Activated T-cell treated with anti-CD3 and anti-CD28 coated beads, Interleukin-2, amount 50 U/mL, for 72 hours (primary cell): ENCODE results near the gene LCLAT1. TPM values are rescaled to one million over a fixed set of nuclear protein-coding genes. Genes with fewer than 3 reads are reported as not detected.
"Not testable (repeated sequence)": the region's sequence is repeated elsewhere in the genome, so short reads cannot be mapped to it uniquely, and the experiment has no call there.

ENCODE experiments used
- ATAC-seq, 2 donors: fragments of 150-1000 bp; cut with Tn5 transposase; replicated peaks in 1 of 2; 2 replicates each; pipeline ENCODE4 v1.10.0; 2021; ENCODE audit warnings: moderate library complexity in 2 of 2, mild to moderate bottlenecking in 1 of 2
- DNase-seq, 2 donors: peaks; one replicate each; pipeline ENCODE4 v3.0.0; 2021 to 2022; ENCODE audit warnings: mixed read lengths in 1 of 2
- H3K27ac Mint-ChIP-seq: one replicate; pipeline ENCODE4 v1.8.0; 2022; ENCODE audit warnings: mild to moderate bottlenecking, moderate library complexity, mixed read lengths
- H3K27me3 Mint-ChIP-seq: one replicate; pipeline ENCODE4 v1.8.0; 2022; ENCODE audit warnings: low read depth, mixed read lengths
- H3K36me3 Mint-ChIP-seq, 2 donors: one replicate each; pipeline ENCODE4 v1.8.0; 2022; ENCODE audit warnings: mixed read lengths in 2 of 2, mild to moderate bottlenecking in 1 of 2; ENCODE audit not compliant: insufficient read depth in 2 of 2
- H3K4me1 Mint-ChIP-seq: one replicate; pipeline ENCODE4 v1.8.0; 2022; ENCODE audit warnings: low read depth, mixed read lengths
- H3K4me3 Mint-ChIP-seq, 2 donors: one replicate each; pipeline ENCODE4 v1.8.0; 2022; ENCODE audit warnings: mild to moderate bottlenecking in 2 of 2, mixed read lengths in 2 of 2, moderate library complexity in 2 of 2
- H3K9me3 Mint-ChIP-seq, 2 donors: one replicate each; pipeline ENCODE4 v1.8.0; 2022; ENCODE audit warnings: mixed read lengths in 2 of 2
- total RNA-seq, 2 donors: library from RNA; stranded (reverse); gene quantifications; one replicate each; pipeline ENCODE4 v1.2.3, GENCODE V29; 2022

LCLAT1 gene
- total RNA-seq, 2 donors from 2014 or later, result 46.6 to 51.6 TPM

DNA sequence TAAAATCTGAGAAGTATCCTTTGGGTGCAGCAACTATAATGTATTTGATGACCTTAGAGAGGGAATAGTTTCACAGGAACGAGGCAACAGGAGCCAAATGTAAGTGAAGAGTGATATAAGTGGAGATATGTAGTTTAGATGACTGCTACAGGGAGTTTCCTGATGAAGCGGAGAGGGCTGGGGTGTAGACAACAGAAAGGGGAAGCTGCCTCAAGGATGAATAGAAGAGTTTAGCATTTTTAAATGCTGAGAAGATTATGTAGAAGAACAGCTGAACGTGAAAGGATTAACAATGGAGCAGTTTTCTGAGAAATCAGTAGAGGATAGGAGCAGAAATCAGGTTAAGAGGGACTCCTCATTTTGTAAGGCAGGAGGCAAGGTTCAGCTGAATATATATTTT is 133.3 kb downstream of the LCLAT1 start:
- peaks cover 2 to 6% of the 10 kb centered on the region in 2 donors for H3K36me3 Mint-ChIP-seq
- ATAC-seq (no peak), DNase-seq (no peak)
- H3K4me1 Mint-ChIP-seq, result peaks cover 6% of the 10 kb centered on the region
- H3K9me3 Mint-ChIP-seq, result no peaks in the 10 kb centered on the region
- H3K4me3 Mint-ChIP-seq, result no peak overlapping the region
- H3K27ac Mint-ChIP-seq, result no peak overlapping the region
- no peaks in the 10 kb centered on the region for H3K27me3 Mint-ChIP-seq

DNA sequence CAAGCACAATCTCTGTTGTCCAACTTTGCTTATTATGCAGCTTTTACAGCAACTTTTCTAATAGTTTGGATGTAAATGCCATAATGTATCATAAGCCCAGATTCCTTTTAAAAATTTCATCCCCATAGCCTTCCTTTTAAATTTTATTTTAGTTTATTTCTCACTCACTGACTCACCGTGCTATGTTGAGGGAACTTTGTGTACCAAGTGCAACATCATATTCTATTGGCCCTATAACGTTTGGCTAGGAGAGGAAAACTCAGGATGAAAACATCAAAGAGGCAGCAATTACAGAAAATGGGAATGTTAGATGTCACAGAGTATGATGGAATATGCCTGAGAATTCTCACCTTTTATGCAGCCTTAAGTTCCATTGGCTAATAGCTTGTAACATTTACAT is 135.5 kb downstream of the LCLAT1 start:
- Mint-ChIP-seq H3K4me1 (peaks cover 6% of the 10 kb centered on the region), H3K4me3 (no peak overlapping the region), H3K27me3 (no peaks in the 10 kb centered on the region), H3K36me3 (peaks cover 4 to 9% of the 10 kb centered on the region in 2 donors), H3K9me3 (no peaks in the 10 kb centered on the region), H3K27ac (no peak overlapping the region)
- no peak for DNase-seq
- no peak for ATAC-seq

DNA sequence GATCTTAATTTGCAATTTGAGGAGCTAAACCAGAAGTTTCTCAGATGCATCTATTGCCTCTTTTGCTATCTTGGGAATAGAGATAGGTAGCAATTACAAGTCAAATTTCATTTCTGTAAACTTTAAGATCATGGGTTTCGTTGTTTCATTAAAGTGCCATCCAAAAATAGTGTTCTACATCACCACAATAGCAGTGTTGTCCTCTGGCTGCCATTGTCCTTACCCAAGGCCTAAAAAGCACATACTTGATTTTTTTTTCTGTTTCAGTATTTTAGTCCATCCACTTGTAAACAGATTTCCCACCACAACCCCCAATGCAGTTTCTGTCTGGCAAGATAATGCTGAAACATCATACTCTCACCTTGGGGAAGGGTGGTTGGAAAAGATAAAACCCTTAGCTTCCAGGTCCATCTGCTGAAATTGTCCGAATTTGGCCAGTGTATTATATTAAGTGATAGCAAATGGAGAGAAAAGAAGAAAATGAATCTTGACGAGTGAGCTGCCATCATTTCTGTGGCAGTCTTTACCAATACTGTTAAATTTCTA is 136.2 kb downstream of the LCLAT1 start:
- no peak overlapping the region for H3K27ac Mint-ChIP-seq
- H3K4me3 Mint-ChIP-seq, result no peak overlapping the region
- no peak for DNase-seq
- peaks cover 4 to 11% of the 10 kb centered on the region in 2 donors for H3K36me3 Mint-ChIP-seq
- peaks cover 8% of the 10 kb centered on the region for H3K4me1 Mint-ChIP-seq
- no peaks in the 10 kb centered on the region for H3K9me3 Mint-ChIP-seq
- no peak for ATAC-seq
- no peaks in the 10 kb centered on the region for H3K27me3 Mint-ChIP-seq

DNA sequence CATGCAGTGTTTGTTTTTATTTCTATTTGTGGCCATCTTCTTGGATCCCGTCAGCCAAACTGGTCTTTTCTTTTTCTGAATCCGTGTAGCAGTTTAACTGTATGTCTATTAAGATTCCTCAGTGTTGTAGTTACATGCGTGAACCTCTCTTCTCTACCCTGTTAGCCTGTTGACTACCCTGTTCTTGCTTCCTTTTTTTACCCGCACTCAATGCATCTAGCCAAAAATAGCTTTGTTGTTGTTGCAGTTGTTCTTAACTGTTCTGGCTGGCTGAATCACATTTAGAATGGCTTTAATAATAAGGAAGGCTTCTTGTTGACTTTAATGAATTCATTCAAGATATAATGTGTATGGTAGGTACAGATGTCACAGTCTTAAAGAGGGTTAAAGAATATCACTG is 137.1 kb downstream of the LCLAT1 start:
- H3K27me3 Mint-ChIP-seq, result no peaks in the 10 kb centered on the region

DNA sequence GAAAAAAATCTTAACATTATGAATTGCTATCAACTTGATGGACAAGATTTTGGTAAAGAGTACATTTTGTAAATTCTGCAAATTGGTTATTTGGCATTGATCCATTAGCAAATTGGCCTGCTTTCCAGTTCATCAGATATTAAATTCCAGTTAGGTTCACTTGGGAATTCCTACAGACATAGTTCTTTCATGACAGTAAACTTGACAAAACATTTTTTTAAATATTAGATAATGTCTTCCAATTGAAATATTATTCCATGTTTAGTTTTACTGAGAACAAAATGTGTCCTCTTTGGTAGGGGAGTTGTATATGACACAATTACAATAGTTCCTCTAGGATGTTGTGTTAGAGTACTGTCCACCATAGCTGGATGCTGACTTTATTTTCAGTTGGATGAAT is 141.9 kb downstream of the LCLAT1 start:
- Mint-ChIP-seq H3K9me3 (no peaks in the 10 kb centered on the region), H3K27me3 (no peaks in the 10 kb centered on the region), H3K4me1 (peaks cover 6% of the 10 kb centered on the region), H3K36me3 (peaks cover 8 to 14% of the 10 kb centered on the region in 2 donors), H3K4me3 (no peak overlapping the region), H3K27ac (no peak overlapping the region)
- ATAC-seq (no peak), DNase-seq (no peak)

More for the DNA sequence above, 137.1 kb downstream of the LCLAT1 start:
- H3K36me3 Mint-ChIP-seq, result peaks cover 4 to 11% of the 10 kb centered on the region in 2 donors
- no peak overlapping the region for H3K27ac Mint-ChIP-seq
- H3K4me1 Mint-ChIP-seq, result peaks cover 11% of the 10 kb centered on the region
- DNase-seq, result no peak
- no peak overlapping the region for H3K4me3 Mint-ChIP-seq
- H3K9me3 Mint-ChIP-seq, result no peaks in the 10 kb centered on the region
- ATAC-seq, result no peak

DNA sequence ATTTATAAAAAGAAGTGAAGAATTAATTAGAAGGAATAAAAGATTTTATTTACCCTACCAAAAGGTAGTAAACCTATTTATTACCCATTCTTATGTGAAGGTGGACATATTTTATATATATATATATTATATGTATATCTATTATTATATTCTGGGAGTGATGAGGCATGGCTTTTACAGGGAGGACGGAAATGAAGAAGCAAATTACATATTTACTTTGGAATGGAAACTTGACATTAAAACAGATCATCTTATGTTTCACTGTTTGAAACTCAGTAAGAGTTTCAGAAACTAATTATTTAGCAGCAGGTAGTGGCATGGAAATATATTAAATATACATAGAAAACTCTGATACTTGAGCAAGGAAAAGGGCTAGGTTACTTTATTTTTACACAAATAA is 143.4 kb downstream of the LCLAT1 start:
- Mint-ChIP-seq H3K9me3 (no peaks in the 10 kb centered on the region), H3K36me3 (peaks cover 5 to 15% of the 10 kb centered on the region in 2 donors), H3K4me1 (peaks cover 6% of the 10 kb centered on the region), H3K27ac (no peak overlapping the region), H3K27me3 (no peaks in the 10 kb centered on the region), H3K4me3 (no peak overlapping the region)
- no peak for ATAC-seq
- DNase-seq, result no peak

DNA sequence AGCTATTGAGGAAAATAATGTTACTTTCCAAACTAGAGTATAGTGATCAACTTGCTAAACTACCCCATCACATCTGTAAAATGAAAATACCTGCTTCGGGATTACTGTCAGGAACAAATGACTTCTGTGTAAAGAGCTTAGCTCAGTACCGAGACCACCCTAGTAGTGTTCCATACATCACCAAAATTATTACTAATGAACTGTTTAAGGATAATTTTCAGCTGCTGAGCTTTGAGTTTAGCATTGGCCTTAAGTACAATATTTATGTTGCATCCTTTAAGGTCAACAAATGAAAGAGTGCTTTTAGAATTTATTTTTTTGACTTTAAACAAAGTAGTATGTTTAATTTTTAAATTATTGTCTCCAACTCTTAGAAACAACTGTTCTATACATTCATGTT is 144.1 kb downstream of the LCLAT1 start:
- Mint-ChIP-seq H3K9me3 (no peaks in the 10 kb centered on the region), H3K4me1 (peaks cover 6% of the 10 kb centered on the region), H3K36me3 (peaks cover 6 to 12% of the 10 kb centered on the region in 2 donors), H3K4me3 (no peak overlapping the region), H3K27ac (no peak overlapping the region), H3K27me3 (no peaks in the 10 kb centered on the region)
- DNase-seq (no peak), ATAC-seq (no peak)

DNA sequence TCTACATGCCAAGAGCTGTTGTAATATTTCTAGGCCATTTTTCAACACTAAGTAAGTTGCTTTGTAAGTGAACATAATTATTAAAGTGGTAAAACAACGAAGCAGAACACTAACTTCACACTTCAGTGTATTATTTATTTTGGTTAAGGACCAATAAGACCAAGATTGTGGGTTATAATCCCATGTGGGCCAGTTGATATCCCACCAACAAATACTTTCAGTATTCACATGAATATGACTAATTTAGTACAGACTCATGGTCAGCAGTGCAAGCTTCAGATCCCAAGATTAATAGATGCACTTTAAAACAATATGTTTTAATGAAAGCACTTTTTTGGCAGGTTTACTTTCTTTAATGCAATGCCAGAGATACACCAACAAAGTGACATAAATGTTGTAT is 154.3 kb downstream of the LCLAT1 start:
- H3K27me3 Mint-ChIP-seq, result no peaks in the 10 kb centered on the region
- no peaks in the 10 kb centered on the region for H3K4me1 Mint-ChIP-seq
- H3K27ac Mint-ChIP-seq, result no peak overlapping the region
- no peak for ATAC-seq
- H3K36me3 Mint-ChIP-seq, result peaks cover 14 to 33% of the 10 kb centered on the region in 2 donors
- no peak for DNase-seq
- H3K4me3 Mint-ChIP-seq, result no peak overlapping the region
- peaks cover 10 to 13% of the 10 kb centered on the region in 2 donors for H3K9me3 Mint-ChIP-seq

DNA sequence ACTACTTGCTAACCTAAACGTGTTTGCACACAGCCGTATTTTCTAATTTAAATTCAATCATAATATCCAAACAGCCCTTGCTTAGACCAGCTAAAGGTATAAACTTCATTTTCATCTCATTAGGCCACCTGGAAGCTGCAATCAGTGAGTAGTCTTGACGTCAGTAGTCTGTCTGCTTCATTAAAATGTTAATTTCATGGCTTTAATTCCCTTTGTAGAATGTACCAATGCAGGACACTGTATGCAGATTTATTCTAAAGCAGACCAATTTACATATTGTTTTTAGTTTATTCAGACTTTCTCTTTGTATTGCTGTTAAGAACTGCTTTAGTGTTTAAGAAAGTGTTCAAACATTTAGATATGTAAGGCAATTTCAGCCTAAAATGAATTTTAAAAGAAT is 158.2 kb downstream of the LCLAT1 start:
- no peak for DNase-seq
- no peak overlapping the region for H3K27ac Mint-ChIP-seq
- no peaks in the 10 kb centered on the region for H3K27me3 Mint-ChIP-seq
- H3K9me3 Mint-ChIP-seq, result peaks cover 0 to 3% of the 10 kb centered on the region in 2 donors
- H3K36me3 Mint-ChIP-seq, result peaks cover 0 to 9% of the 10 kb centered on the region in 2 donors
- ATAC-seq, result no peak
- no peak overlapping the region for H3K4me3 Mint-ChIP-seq
- H3K4me1 Mint-ChIP-seq, result no peaks in the 10 kb centered on the region

DNA sequence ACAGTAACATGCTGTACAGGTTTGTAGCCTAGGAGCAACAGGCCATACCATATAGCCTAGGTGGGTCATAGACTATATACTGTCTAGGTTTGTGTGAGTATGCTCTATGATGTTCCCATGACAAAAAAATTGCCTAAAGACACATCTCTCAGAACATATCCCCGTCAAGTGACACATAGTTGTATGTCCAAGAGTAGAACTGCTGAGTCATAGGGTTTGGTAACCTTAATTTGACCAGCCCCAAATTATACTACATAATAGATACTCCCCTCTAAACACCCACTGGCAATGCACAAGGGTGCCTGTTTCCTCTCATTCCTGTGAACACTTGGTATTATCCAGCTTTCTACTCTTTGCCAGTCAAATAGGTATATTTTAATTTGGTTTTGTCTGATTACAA is 161.6 kb downstream of the LCLAT1 start:
- Mint-ChIP-seq H3K4me3 (no peak overlapping the region), H3K27ac (no peak overlapping the region)

DNA sequence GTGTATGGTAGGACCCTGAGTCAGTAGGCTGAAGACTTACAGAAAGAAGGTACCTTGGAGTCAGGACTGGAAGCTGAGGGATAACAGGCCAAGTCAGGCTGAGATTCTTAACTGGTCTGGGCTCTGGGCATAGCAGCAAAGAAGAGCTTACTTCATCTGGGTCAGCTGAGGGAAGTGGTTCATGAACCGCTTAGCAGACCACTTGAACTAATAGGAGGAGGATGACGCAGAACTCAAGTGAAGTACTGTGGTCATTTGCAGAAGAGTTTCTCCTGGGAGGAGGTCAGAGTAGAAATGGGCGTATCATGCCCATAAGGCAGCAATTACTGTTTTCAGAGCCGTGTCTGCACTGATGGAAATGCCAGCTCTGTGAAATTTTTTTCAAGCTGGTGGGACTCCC is 164.5 kb downstream of the LCLAT1 start:
- Mint-ChIP-seq H3K36me3 (peaks cover 0 to 8% of the 10 kb centered on the region in 2 donors), H3K27me3 (no peaks in the 10 kb centered on the region), H3K9me3 (no peaks in the 10 kb centered on the region), H3K4me3 (no peak overlapping the region), H3K4me1 (no peaks in the 10 kb centered on the region), H3K27ac (no peak overlapping the region)
- DNase-seq, result no peak
- no peak for ATAC-seq

More for the DNA sequence above, 161.6 kb downstream of the LCLAT1 start:
- no peaks in the 10 kb centered on the region for H3K4me1 Mint-ChIP-seq
- peaks cover 0 to 9% of the 10 kb centered on the region in 2 donors for H3K36me3 Mint-ChIP-seq
- no peak for DNase-seq
- H3K9me3 Mint-ChIP-seq, result no peaks in the 10 kb centered on the region
- no peak for ATAC-seq
- no peaks in the 10 kb centered on the region for H3K27me3 Mint-ChIP-seq

DNA sequence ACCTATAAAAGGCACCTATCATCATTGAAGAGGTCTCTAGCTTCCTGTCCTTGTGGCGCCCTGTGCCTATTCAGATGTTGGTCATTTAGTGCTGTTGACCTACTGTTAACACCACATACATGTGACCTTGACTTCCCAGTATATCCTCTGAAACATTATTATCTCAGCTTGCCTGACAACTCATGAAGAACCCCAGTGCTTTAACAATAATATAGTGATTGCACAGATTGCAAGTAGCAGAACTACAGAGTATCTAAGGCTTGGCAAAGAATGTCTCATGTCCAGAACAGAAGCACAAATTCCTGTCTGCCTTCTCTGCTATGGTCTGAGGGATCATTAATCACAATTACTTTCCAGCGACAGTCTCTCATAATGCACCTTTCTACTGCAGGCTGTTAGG is 165.3 kb downstream of the LCLAT1 start:
- Mint-ChIP-seq H3K4me3 (no peak overlapping the region), H3K9me3 (no peaks in the 10 kb centered on the region), H3K27ac (no peak overlapping the region), H3K4me1 (no peaks in the 10 kb centered on the region), H3K36me3 (peaks cover 0 to 8% of the 10 kb centered on the region in 2 donors), H3K27me3 (no peaks in the 10 kb centered on the region)
- no peak for ATAC-seq
- no peak for DNase-seq

DNA sequence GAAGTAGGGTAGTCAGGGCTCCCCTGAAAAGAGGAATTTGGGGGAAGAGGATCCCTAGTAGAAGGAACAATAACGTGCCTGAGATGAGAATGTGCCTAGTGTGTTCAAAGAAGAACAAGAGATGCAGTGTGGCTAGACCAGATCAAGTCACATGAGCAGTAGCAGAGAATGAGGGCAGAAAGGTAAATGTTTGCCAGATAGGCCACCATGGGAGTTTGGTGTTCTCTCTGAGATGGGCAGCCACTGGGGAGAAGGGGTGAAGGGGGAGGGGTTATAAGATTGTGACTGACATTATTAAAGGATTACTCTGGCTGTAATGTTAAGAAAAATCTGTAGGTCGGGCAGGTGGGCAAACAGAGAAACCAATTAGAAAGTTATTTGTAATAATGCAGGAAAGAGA is 166.0 kb downstream of the LCLAT1 start:
- Mint-ChIP-seq H3K4me1 (no peaks in the 10 kb centered on the region), H3K27ac (no peak overlapping the region), H3K9me3 (no peaks in the 10 kb centered on the region), H3K4me3 (no peak overlapping the region), H3K27me3 (no peaks in the 10 kb centered on the region), H3K36me3 (peaks cover 0 to 5% of the 10 kb centered on the region in 2 donors)
- no peak for DNase-seq
- ATAC-seq, result no peak

DNA sequence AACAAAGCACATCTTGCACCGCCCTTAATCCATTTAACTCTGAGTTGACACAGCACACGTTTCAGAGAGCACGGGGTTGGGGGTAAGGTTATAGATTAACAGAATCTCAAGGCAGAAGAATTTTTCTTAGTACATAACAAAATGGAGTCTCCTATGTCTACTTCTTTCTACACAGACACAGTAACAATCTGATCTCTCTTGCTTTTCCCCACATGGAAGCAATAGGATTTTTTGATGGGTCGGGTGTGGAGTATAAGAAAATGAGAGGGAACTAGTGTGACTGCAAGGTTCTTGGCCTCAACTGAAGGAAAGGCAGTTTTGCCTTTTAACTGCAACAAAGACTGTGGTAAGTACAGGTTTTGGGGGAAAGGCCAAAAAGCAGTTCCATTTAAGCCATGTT is 167.2 kb downstream of the LCLAT1 start:
- H3K27ac Mint-ChIP-seq, H3K9me3 Mint-ChIP-seq, ATAC-seq, DNase-seq, H3K27me3 Mint-ChIP-seq, H3K4me3 Mint-ChIP-seq, H3K4me1 Mint-ChIP-seq, H3K36me3 Mint-ChIP-seq: not testable (repeated sequence)
